ENCODE measurements around the gene EEA1. TPM values are rescaled to one million over a fixed set of nuclear protein-coding genes. Genes with fewer than 3 reads are reported as not detected.

The EEA1 gene
- total and polyA plus RNA-seq, 2 of the 4 experiments (the other 2 are of a cell fraction) = 4.6 to 12.5 TPM

DNA sequence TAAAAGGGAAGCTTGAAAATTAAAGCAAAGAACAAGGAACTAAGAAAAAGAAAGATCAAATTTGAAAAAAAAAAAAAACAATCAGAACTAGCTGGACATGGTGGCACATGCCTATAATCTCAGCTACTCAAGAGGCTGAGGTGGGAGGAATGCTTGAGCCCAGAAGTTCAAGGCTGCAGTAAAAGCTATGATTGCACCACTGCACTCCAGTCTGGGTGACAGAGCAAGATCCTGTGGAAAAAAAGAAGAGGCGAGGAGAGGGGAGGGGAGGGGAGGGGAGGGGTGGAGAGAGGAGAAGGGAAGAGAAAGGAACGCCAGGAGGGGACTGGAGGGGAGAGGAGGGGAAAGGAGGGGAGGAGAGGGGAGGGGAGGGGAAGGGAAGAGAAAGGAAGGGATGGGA lies 43.0 kb downstream of the EEA1 start:
- H3K14ac ChIP-seq (replicated peaks; ENCODE audit: low read depth, low read length) = no peak overlapping the region
- H2AFZ ChIP-seq (replicated peaks; ENCODE audit: low read length, poor library complexity) = no peak overlapping the region
- H4K5ac ChIP-seq (ENCODE audit: low read depth, low read length) = no peak overlapping the region
- peaks cover 35 to 45% of the 10 kb centered on the region in 2 experiments for H3K79me1 ChIP-seq (ENCODE audit: low read depth in 1 of 2, low read length in 2 of 2)
- H3K9me1 ChIP-seq (ENCODE audit: insufficient read depth, low read length) = no peaks in the 10 kb centered on the region; the same call in none of the 2 replicates
- DNase-seq (no peak), ATAC-seq (ENCODE audit: low read depth) (no peak)
- no peak overlapping the region for H3K4ac ChIP-seq (ENCODE audit: low read depth, low read length)
- POLR2A ChIA-PET (ENCODE audit: unreplicated experiment) = interaction anchor here (0.6 to 0.7 kb wide), 2 partner anchors 10 to 716 kb away, joined by 9 to 10 read pairs; no protein-coding TSS in a partner anchor
- no peak overlapping the region for H3K4me2 ChIP-seq (ENCODE audit: low read depth, low read length)
- no peak overlapping the region for H4K8ac ChIP-seq (ENCODE audit: low read depth in 2 of 2, low read length in 2 of 2)
- 0 out of 2 replicates have a peak, but pooled peaks cover 2% of the 10 kb centered on the region for H4K20me1 ChIP-seq (ENCODE audit: insufficient read depth, low read length)
- H2AK5ac ChIP-seq (ENCODE audit: low read depth, low read length) = no peak overlapping the region
- no peak overlapping the region for H2BK15ac ChIP-seq (ENCODE audit: low read depth, low read length)
- H3K9ac ChIP-seq (ENCODE audit: low read depth, low read length) = no peak overlapping the region
- no CpG with 5 or more reads among the region's 2 CpGs for WGBS, 2 experiments (ENCODE audit: extremely low coverage in 2 of 2, insufficient read length in 1 of 2)
- no peaks in the 10 kb centered on the region for H3K9me3 ChIP-seq (ENCODE audit: control insufficient read depth, insufficient read depth, low read length)
- H3K27me3 ChIP-seq (ENCODE audit: control insufficient read depth, insufficient read depth, low read length) = no peaks in the 10 kb centered on the region
- CTCF ChIA-PET = interaction anchor here (0.6 kb wide), 1 partner anchor 29 kb away, joined by 6 read pairs; no protein-coding TSS in a partner anchor
- in situ Hi-C loops (cut with MboI; ENCODE audit: low sequenced_read_pairs) (no loop called here), intact Hi-C loops (cut with micrococcal nuclease) (no loop called here), dilution Hi-C loops (cut with HindIII; ENCODE audit: low sequenced_read_pairs, unreplicated experiment) (no loop called here)
- no peak overlapping the region for H2BK5ac ChIP-seq (ENCODE audit: low read depth, low read length, poor library complexity, severe bottlenecking)
- no peak overlapping the region for H2AK9ac ChIP-seq (replicated peaks; ENCODE audit: low read depth, low read length, poor library complexity)
- no peak overlapping the region for H2BK20ac ChIP-seq (ENCODE audit: low read depth, low read length)
- no peak overlapping the region for H3K18ac ChIP-seq (ENCODE audit: low read depth, low read length)
- H3K23ac ChIP-seq (ENCODE audit: low read depth, low read length) = no peak overlapping the region
- no peak overlapping the region for H3K4me3 ChIP-seq (ENCODE audit: insufficient read depth, low read depth, low read length)
- no peak overlapping the region for H3K56ac ChIP-seq (ENCODE audit: extremely low read depth, insufficient read depth, low read length)
- TF ChIP-seq POLR2A (IDR thresholded peaks at IDR 0.05; ENCODE audit: low read depth, low read length) (no peak), SMC3 (IDR thresholded peaks at IDR 0.05; ENCODE audit: low read depth, low read length) (no peak), MAFK (IDR thresholded peaks at IDR 0.05; ENCODE audit: low read depth, low read length) (no peak), RAD21 (IDR thresholded peaks at IDR 0.05; ENCODE audit: low read length) (no peak), CHD1 (IDR thresholded peaks at IDR 0.05; ENCODE audit: low read depth, low read length) (no peak), RCOR1 (IDR thresholded peaks at IDR 0.05; ENCODE audit: insufficient replicate concordance, low read length) (no peak), NFE2L2 (IDR thresholded peaks at IDR 0.05; ENCODE audit: low read depth, low read length) (no peak), RFX5 (IDR thresholded peaks at IDR 0.05; ENCODE audit: low read depth, low read length) (no peak), BHLHE40 (IDR thresholded peaks at IDR 0.05; ENCODE audit: low read depth, low read length) (no peak), MAZ (IDR thresholded peaks at IDR 0.05; ENCODE audit: borderline replicate concordance, low read depth, low read length) (no peak), CEBPB (IDR thresholded peaks at IDR 0.05; ENCODE audit: low read depth, low read length) (no peak), MXI1 (IDR thresholded peaks at IDR 0.05; ENCODE audit: borderline replicate concordance, low read depth, low read length) (no peak), FOS (IDR thresholded peaks at IDR 0.05; ENCODE audit: low read depth, low read length) (no peak)
- TF ChIP-seq, protein P1, sequence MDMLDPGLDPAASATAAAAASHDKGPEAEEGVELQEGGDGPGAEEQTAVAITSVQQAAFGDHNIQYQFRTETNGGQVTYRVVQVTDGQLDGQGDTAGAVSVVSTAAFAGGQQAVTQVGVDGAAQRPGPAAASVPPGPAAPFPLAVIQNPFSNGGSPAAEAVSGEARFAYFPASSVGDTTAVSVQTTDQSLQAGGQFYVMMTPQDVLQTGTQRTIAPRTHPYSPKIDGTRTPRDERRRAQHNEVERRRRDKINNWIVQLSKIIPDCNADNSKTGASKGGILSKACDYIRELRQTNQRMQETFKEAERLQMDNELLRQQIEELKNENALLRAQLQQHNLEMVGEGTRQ (IDR thresholded peaks at IDR 0.05; ENCODE audit: low read depth, low read length) = no peak
- TF ChIP-seq, protein P2, sequence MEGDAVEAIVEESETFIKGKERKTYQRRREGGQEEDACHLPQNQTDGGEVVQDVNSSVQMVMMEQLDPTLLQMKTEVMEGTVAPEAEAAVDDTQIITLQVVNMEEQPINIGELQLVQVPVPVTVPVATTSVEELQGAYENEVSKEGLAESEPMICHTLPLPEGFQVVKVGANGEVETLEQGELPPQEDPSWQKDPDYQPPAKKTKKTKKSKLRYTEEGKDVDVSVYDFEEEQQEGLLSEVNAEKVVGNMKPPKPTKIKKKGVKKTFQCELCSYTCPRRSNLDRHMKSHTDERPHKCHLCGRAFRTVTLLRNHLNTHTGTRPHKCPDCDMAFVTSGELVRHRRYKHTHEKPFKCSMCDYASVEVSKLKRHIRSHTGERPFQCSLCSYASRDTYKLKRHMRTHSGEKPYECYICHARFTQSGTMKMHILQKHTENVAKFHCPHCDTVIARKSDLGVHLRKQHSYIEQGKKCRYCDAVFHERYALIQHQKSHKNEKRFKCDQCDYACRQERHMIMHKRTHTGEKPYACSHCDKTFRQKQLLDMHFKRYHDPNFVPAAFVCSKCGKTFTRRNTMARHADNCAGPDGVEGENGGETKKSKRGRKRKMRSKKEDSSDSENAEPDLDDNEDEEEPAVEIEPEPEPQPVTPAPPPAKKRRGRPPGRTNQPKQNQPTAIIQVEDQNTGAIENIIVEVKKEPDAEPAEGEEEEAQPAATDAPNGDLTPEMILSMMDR (conservative IDR thresholded peaks at IDR 0.05; ENCODE audit: low read depth, low read length) = no peak
- TF ChIP-seq, protein P3, sequence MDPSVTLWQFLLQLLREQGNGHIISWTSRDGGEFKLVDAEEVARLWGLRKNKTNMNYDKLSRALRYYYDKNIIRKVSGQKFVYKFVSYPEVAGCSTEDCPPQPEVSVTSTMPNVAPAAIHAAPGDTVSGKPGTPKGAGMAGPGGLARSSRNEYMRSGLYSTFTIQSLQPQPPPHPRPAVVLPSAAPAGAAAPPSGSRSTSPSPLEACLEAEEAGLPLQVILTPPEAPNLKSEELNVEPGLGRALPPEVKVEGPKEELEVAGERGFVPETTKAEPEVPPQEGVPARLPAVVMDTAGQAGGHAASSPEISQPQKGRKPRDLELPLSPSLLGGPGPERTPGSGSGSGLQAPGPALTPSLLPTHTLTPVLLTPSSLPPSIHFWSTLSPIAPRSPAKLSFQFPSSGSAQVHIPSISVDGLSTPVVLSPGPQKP (IDR thresholded peaks at IDR 0.05; ENCODE audit: borderline replicate concordance, low read depth, low read length) = no peak
- BruUV-seq (replicated peaks) = no TSS peak
- H3K27ac ChIP-seq (ENCODE audit: insufficient read depth, low read length) = no peak overlapping the region
- no peak overlapping the region for H4K91ac ChIP-seq (ENCODE audit: insufficient read depth, low read depth, low read length)
- H2BK120ac ChIP-seq (ENCODE audit: low read depth, low read length) = no peak overlapping the region
- H3K36me3 ChIP-seq (ENCODE audit: control insufficient read depth, insufficient read depth, low read length) = peaks cover 9% of the 10 kb centered on the region
- H3K4me1 ChIP-seq (ENCODE audit: control insufficient read depth, insufficient read depth, low read length) = no peaks in the 10 kb centered on the region
